ENCODE results near the gene LYSET. TPM values are rescaled to one million over a fixed set of nuclear protein-coding genes. Genes with fewer than 3 reads are reported as not detected.

LYSET gene
- total and polyA plus RNA-seq, 9 of the 15 experiments (the other 6 are each of a cell fraction or from before 2014, with no cell fraction given): 7.6 to 36.6 (median 15.9) TPM

GRCh38 chr14:93232159-93232558, 47.0 kb downstream of the LYSET start:
- Histone ChIP-seq H3K9ac (ENCODE audit: insufficient read depth in 1 of 2, low read depth in 2 of 2, low read length in 2 of 2) (no peak overlapping the region), H3K79me2 (ENCODE audit: control insufficient read depth, insufficient read depth, low read length) (no peaks in the 10 kb centered on the region), H4K20me1 (replicated peaks; ENCODE audit: control insufficient read depth, insufficient read depth, low read length) (no peaks in the 10 kb centered on the region), H3K4me1 (replicated peaks in 1 of 2; ENCODE audit: control insufficient read depth in 2 of 2, insufficient read depth in 2 of 2, low read length in 2 of 2) (peaks cover 0 to 4% of the 10 kb centered on the region in 2 experiments; a peak in 1 of 5 replicates), H3K4me2 (ENCODE audit: insufficient read depth, low read length) (no peak overlapping the region), H3K27me3 (ENCODE audit: control insufficient read depth in 2 of 2, insufficient read depth in 2 of 2, low read length in 2 of 2) (0 out of 5 replicates have a peak, but pooled peaks cover 0 to 4% of the 10 kb centered on the region in 2 experiments), H3K9me1 (ENCODE audit: control insufficient read depth, insufficient read depth, low read length) (no peaks in the 10 kb centered on the region), H3K27ac (ENCODE audit: extremely low read depth, low read depth, low read length) (no peak overlapping the region), H3K4me3 (no peak overlapping the region), H3K36me3 (ENCODE audit: control insufficient read depth, insufficient read depth, low read length) (peaks cover 17% of the 10 kb centered on the region; the same call in 2 of the 3 replicates), H2AFZ (ENCODE audit: low read depth, low read length) (no peak overlapping the region), H3K9me3 (replicated peaks; ENCODE audit: control insufficient read depth, insufficient read depth, low read depth, low read length) (no peaks in the 10 kb centered on the region)
- no TSS peak for BruUV-seq (replicated peaks)
- no peak for FAIRE-seq
- WGBS (ENCODE audit: insufficient coverage, low coverage, missing lambda C conversion rate): 64% methylated on average over 5 of the region's 17 CpGs
- no peak for ATAC-seq
- intact Hi-C loops (cut with micrococcal nuclease): loop anchor here (5.0 to 10.0 kb wide), 2 partner anchors 243 to 385 kb away; no protein-coding TSS in a partner anchor
- DNase-seq (ENCODE audit: extremely low read depth in 1 of 4, low spot score in 3 of 4): no peak
- ChIA-PET CTCF (ENCODE audit: low intra/inter-chr PET ratio) (no interaction called here), POLR2A (interaction anchor here (0.7 kb wide), 1 partner anchor 47 kb away, joined by 3 read pairs; the partner anchor contains the start of genes LYSET and MOAP1)
- TF ChIP-seq TAF1 (IDR thresholded peaks at IDR 0.05; ENCODE audit: control insufficient read depth, extremely low read depth, insufficient read depth, low read length, severe bottlenecking): no peak
- no peak for TF ChIP-seq TRIM25 (IDR thresholded peaks at IDR 0.05; ENCODE audit: borderline replicate concordance)
- no peak for TF ChIP-seq KDM2B (CRISPR knock-in tag; IDR thresholded peaks at IDR 0.05)
- TF ChIP-seq MECOM (CRISPR knock-in tag; IDR thresholded peaks at IDR 0.05): no peak
- TF ChIP-seq CCNT2 (IDR thresholded peaks at IDR 0.05; ENCODE audit: borderline replicate concordance, extremely low read depth, insufficient read length, low read depth, low read length): no peak
- no peak for TF ChIP-seq RUNX1 (IDR thresholded peaks at IDR 0.05; ENCODE audit: low read depth)
- no peak for TF ChIP-seq MCM3 (IDR thresholded peaks at IDR 0.05)
- no peak for TF ChIP-seq LCOR (CRISPR knock-in tag; IDR thresholded peaks at IDR 0.05)
- no peak for TF ChIP-seq E2F3 (CRISPR knock-in tag; IDR thresholded peaks at IDR 0.05)
- TF ChIP-seq THRAP3 (IDR thresholded peaks at IDR 0.05; ENCODE audit: borderline replicate concordance): no peak
- no peak for TF ChIP-seq POU5F1 (IDR thresholded peaks at IDR 0.05; ENCODE audit: borderline replicate concordance, low read depth, low read length, partially characterized antibody)
- TF ChIP-seq GMEB1 (CRISPR knock-in tag; IDR thresholded peaks at IDR 0.05): no peak
- no peak for TF ChIP-seq CLOCK (CRISPR knock-in tag; IDR thresholded peaks at IDR 0.05; ENCODE audit: borderline replicate concordance)
- no peak for TF ChIP-seq EGR1 (conservative IDR thresholded peaks at IDR 0.05)
- in situ Hi-C loops (cut with MboI): no loop called here

All from K562 (cell line).